Right renal pelvis (tissue), 4 donors: ENCODE results near the gene PRDM4. TPM values are rescaled to one million over a fixed set of nuclear protein-coding genes. Genes with fewer than 3 reads are reported as not detected.
"Not testable (repeated sequence)": the region's sequence is repeated elsewhere in the genome, so short reads cannot be mapped to it uniquely, and the experiment has no call there.

Experiments used
- DNase-seq, 4 donors: peaks; one replicate each; pipeline ENCODE4 v3.0.0-alpha.2; 2013; ENCODE audit warnings: low read depth in 4 of 4, low spot score in 3 of 4, missing footprints in 1 of 4
- polyA plus RNA-seq, 4 donors: library from polyadenylated mRNA; unstranded; fragments of 120-200 nt; gene quantifications; one replicate each; pipeline ENCODE4 v1.2.1, GENCODE V29; 2013; ENCODE audit not compliant: insufficient read length in 4 of 4

The PRDM4 gene
- polyA plus RNA-seq, 4 donors: 38.6 to 41.3 (median 39.7) TPM

- DNase-seq: no peak
Observed at GRCh38 chr12:107774349-107775029, 13.6 kb upstream of the PRDM4 start, which contains the start of gene ASCL4. Gene ASCL4, plus strand, starts transcription at chr12:107774704. Its CDS starts 515 bp downstream, at chr12:107775219.

- DNase-seq: no peak
Observed at GRCh38 chr12:107767466-107767865, 6.5 kb upstream of the PRDM4 start.

- no peak for DNase-seq
Observed at GRCh38 chr12:107765316-107765715, 4.4 kb upstream of the PRDM4 start.

- DNase-seq: no peak
Observed at GRCh38 chr12:107764626-107765025, 3.7 kb upstream of the PRDM4 start.

DNA sequence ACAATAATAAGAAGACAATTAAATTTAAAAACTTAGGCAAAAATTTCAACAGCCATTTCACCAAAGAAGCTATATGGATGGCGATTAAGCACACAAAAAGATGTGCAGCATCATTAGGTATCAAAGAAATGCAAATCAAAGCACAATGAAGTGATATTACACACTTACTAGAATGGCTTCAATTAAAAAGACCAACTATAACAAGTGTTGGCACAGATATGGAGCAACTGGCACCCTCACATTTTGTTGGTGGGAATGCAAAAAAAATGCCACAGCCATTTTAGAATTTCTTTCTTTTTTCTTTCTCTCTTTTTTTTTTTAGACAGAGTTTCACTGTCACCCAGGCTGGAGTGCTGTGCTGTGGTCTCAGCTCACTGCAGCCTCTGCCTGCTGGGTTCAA is 1.9 kb upstream of the PRDM4 start:
- DNase-seq: no peak

DNA sequence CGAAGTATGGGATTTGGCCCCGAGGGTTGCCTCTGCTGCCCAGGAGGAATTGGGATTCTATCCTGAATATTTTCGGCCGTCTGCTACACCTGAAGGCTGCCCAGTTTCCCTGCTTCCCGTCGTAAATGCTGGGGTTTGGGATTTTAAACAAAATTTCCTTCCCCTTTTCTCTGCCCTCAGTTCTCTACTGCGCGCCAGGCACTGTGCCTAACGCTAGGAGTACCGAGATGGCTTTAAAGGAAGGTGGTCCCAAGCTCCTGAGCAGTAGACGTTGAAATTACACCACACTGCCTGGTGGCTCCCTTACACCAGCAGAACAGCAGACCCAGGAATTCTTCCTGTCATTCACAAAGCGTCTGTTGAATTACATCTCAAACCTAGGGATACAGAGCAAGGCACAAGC is 566 bp upstream of the PRDM4 start:
- DNase-seq: no peak

GRCh38 chr12:107760207-107760808 is 629 bp downstream of the PRDM4 start:
- DNase-seq: no peak

DNA sequence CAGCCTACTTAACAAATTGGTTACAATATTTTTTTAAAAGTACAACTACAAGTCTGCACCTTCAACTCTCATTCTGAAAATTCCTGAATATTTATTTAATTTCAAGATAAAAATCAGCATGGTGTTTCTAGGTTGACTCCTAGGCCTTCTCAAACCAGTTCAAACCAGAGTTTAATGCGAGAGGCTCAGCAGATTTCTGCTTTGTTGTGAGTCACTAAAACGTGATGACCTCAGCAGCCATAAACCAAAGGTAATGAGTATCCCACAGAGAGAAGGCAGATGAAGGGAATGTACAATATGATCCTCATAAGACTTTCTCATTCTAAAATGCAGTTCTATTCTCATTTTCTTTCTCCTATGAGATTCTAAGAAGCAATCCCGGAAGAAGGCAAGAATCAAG is 1.5 kb downstream of the PRDM4 start:
- DNase-seq: peak in 1 of 4 donors; percentile 22

DNA sequence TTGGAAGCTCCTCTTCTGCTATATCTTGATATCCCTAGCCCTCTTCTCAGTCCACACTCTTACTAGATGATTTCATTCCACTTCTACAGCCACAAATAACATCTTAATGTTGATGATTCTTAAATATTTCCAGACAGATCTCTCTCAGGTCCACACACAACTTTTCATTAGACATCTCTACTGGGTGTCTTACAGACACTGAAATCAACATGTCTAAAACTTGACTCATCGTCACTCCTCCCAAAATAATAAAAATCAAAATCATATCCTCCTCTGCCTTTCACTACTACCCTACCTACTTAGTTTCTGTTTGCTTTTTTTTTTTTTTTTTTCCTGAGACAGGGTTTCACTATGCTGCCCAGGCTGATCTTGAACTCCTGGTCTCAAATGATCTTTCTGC is 11.9 kb downstream of the PRDM4 start:
- no peak for DNase-seq

DNA sequence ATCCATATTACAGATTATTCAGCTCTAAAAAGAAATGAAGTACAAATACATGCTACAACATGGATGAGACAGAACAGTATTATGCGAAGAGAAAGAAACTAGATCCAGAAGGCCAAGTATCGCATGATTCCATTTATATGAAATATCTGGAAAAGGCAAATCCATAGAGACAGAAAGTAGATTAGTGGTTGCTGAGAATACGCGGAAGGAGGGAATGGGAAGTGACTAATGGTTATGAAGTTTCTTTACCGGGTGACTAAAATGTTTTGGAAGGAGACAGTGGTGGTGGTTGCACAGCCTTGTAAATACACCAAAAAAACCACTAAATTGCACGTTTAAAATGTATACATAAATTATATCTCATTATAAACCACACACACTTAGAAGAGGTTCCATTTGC is 12.5 kb downstream of the PRDM4 start:
- DNase-seq: no peak

GRCh38 chr12:107736914-107737313 is 24.0 kb downstream of the PRDM4 start:
- no peak for DNase-seq

DNA sequence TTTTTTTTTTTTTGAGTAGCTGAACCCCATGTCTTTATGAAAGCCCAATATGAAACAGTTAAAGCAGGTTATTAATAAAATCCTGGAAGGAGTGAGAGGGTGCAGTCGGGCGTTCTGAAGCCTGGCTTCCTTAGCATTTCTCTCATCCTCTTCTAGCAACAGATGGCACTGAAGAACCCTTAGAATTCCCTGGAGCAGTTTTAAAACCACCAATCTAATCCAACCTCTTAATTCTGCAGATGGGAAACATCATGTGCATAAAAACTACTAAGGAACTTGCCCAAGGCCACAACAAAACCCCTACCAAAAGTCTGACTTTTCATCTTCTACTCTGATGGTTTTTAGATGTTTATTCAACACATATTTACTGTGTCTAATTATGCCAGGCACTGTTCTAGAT is 25.2 kb downstream of the PRDM4 start:
- DNase-seq: no peak

DNA sequence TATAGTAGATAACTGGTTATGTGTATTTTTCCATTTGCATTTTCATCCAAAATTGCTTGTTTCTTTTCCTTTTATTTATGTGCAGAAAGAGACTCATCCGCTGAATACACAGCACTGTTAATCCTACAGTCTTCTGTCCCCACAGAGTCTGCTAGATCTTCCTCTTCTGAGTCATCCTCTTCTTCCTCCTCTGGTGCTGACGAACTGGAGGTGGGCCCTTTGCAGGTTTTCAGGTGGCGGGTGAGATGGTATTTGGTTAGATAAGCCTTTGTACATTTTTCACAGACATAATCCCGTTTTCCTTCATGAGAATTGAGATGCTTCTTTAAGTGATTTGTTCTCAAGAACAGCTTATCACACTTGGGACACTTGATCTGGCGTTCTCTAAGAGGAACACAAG is 26.8 kb downstream of the PRDM4 start:
- no peak for DNase-seq

DNA sequence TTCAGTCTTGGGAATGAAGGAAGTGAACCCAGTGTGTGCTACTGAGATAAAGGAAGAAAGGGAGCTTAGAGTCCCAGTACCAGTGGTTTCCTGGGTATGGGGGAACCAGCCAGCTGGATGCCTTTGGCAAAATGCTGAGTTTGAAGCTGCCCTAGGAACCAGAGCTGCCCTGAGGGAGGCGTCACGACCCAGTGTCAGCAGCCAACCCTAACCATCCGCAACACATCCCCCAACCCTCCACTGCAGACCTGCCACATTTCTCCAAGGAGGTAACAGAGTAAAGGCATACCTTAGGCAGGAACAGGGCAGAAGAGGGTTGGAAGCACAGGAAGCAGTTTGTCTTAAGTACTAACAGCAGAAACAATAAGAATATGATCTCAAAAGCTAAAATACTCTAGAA is 28.6 kb downstream of the PRDM4 start:
- DNase-seq: no peak

- DNase-seq: no peak
Observed at GRCh38 chr12:107731366-107731765, 29.6 kb downstream of the PRDM4 start.

DNA sequence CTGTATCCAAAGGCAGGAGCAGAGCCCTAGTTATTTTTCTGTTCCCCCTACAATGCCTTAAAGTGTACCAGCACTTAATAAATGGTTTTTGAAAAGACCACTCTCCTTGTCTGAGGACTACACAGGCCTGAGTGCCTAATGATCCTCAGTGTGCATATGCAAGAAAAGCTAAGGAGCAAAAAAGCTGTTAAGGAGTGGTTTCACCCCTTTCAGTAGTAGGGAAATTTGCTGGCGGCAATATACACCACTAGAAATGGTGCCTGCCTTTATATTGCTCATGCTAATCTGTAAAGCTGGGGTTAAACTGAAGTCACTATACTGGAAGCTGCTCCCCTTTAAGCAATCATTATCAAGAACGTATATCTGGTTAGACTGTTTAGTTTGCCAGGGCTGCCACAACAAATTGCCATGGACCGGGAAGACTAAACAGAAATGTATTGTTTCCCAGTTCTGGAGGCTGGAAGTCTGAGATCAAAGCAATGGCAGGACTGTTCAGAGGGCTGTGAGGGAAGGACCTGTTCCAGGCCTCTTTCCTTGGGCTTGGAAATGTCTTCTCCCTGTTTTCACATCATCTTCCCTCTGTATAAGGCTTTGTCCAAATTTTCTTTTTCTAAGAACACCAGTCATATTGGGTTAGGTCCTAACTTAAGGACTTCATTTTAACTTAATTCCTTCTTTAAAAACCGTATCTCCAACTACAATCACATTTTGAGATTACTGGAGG is 30.2 kb downstream of the PRDM4 start:
- no peak for DNase-seq

GRCh38 chr12:107727742-107728141 is 33.2 kb downstream of the PRDM4 start:
- not testable (repeated sequence) for DNase-seq

DNA sequence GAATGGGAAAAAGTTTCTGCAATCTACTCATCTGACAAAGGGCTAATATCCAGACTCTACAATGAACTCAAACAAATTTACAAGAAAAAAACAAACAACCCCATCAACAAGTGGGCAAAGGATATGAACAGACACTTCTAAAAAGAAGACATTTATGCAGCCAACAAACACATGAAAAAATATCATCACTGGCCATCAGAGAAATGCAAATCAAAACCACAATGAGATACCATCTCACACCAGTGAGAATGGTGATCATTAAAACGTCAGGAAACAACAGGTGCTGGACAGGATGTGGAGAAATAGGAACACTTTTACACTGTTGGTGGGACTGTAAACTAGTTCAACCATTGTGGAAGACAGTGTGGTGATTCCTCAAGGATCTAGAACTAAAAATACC is 33.6 kb downstream of the PRDM4 start:
- not testable (repeated sequence) for DNase-seq

DNA sequence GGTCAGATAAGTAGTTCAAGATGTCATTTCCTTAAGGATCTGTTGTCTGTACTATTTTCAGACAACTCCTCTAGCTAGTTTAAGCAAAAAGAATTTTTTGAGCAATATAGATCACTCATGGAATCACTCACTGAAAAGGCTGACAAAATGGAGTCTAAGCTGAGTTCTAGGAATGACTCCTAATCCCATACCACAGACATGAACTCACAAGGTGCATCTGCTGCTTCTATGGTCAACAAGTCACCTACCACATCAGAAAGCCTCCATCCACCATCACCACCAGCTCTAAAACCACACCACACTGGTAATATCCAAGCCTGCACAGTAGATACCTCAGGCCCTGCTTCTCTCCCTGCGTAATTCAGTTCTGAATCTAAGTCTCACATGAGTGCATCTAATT is 42.3 kb downstream of the PRDM4 start:
- no peak for DNase-seq

DNA sequence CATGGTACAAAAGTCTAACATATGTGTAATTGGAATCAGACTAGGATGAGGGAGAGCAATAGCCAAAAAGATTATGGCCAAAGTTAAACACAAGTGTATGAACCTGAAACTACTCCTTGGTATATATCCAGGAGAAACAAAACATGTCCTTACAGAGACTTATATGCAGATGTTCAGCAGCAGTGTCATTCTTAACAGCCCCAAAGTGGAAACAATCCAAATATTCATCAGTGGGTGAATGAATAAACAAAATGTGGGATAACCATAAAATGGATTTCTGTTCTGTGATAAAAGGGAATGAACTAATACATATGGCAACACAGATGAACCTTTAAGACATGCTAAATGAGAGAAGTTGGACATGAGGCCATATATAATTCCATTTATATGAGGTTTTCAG is 45.2 kb downstream of the PRDM4 start:
- no peak for DNase-seq

DNA sequence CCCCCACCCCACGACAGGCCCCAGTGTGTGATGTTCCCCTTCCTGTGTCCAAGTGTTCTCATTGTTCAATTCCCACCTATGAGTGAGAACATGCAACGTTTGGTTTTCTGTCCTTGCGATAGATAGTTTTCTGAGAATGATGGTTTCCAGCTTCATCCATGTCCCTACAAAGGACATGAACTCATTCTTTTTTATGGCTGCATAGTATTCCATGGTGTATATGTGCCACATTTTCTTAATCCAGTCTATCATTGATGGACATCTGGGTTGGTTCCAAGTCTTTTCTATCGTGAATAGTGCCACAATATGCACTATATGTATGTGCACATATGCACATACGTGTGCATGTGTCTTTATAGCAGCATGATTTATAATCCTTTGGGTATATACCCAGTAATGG is 55.4 kb downstream of the PRDM4 start:
- not testable (repeated sequence) for DNase-seq

DNA sequence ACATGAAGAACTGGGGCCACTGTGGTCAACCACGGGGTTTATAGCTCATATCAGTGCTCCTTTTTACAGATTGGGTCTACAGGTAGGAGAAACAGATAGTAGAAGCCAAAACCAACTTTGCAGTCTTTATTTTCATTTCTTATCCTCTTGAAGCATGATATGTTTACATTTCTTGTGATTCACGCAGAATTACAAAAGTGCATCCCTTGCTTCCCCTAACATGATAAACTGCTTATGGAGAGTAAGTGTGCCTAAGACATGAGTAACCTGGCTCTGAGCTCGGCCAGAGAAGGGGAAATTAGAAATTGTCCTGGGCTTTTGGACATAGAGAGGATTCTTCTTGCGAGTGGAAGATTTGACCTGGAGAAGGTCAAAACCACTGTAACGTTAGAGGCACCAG is 56.9 kb downstream of the PRDM4 start:
- DNase-seq: no peak
